Esophagus squamous epithelium (tissue), 5 donors: Measurements from ENCODE around the gene PEF1. TPM values are rescaled to one million over a fixed set of nuclear protein-coding genes. Genes with fewer than 3 reads are reported as not detected.
A peak's percentile ranks its signal among the peaks of the same experiment; 100 is the strongest.

Experiments
- DNase-seq: peaks from one replicate; lab custom pipeline; 2025; lab: John Stamatoyannopoulos, UW
- H3K27ac ChIP-seq, 4 donors: fragments of 200-600 bp; sonication (generic); one replicate each; pipeline ENCODE4 v1.5.1; 2016 to 2019; ENCODE audit warnings: mild to moderate bottlenecking in 1 of 4
- H3K27me3 ChIP-seq, 4 donors: fragments of 200-600 bp; sonication (generic); 1 replicate in 3 of 4; 2 replicates in 1 of 4; pipeline versions ENCODE4 v1.5.1 to v1.6.0; 2017 to 2021; ENCODE audit warnings: antibody characterized with exemption in 1 of 4
- H3K36me3 ChIP-seq, 3 donors: fragments of 200-600 bp; sonication (generic); one replicate each; pipeline ENCODE4 v1.5.1; 2016 to 2019
- H3K4me1 ChIP-seq, 3 donors: fragments of 200-600 bp; sonication (generic); one replicate each; pipeline ENCODE4 v1.5.1; 2017 to 2019
- H3K4me3 ChIP-seq, 4 donors: fragments of 200-600 bp; sonication (generic); 1 replicate in 3 of 4; 2 replicates in 1 of 4; pipeline ENCODE4 v1.5.1; 2016 to 2019; ENCODE audit warnings: mild to moderate bottlenecking in 2 of 4, moderate library complexity in 1 of 4
- H3K9me3 ChIP-seq, 3 donors: fragments of 200-600 bp; sonication (generic); one replicate each; pipeline ENCODE4 v1.5.1; 2016 to 2019
- POLR2A ChIP-seq, 4 donors: fragments of 450-650 bp; IDR thresholded peaks; one replicate each; pipeline ENCODE4 v1.6.1; 2017; ENCODE audit warnings: antibody characterized with exemption in 4 of 4, mild to moderate bottlenecking in 4 of 4, moderate library complexity in 3 of 4
- WGBS, 2 donors: methylation state at CpG; one replicate each; pipeline ENCODE4 v1.1.5; 2018; 5-methylcytosine and 5-hydroxymethylcytosine counted together
- intact Hi-C: fragments of 100-400 bp; cut with DNase I; formaldehyde crosslinking; loops from one replicate; pipeline ENCODE4 v1.15.0; 2022
- total RNA-seq, 4 donors: library from RNA; depleted of rRNA; stranded (reverse); fragments of >200 nt; gene quantifications; one replicate each; pipeline ENCODE4 v1.1.0, GENCODE V29; 2016
- TF ChIP-seq, protein P1 (sequence below), 6 experiments: fragments of 450-650 bp in 4 of 6; fragments of 200-600 bp in 2 of 6; sonication (generic) in 2 of 6; IDR thresholded peaks; one replicate each; pipeline ENCODE4 v1.5.1; 2016 to 2019; ENCODE audit warnings: antibody characterized with exemption in 6 of 6, mild to moderate bottlenecking in 4 of 6, moderate library complexity in 4 of 6
- donor health status: DM: yes; HTN: yes; CAD: no.

PEF1 gene
- total RNA-seq, 4 donors from 2014 or later = 59.1 to 69.8 (median 63.6) TPM

- H3K27ac ChIP-seq = no peak overlapping the region
- H3K4me1 ChIP-seq = peaks cover 0 to 12% (median 0%) of the 10 kb centered on the region in 3 donors
- DNase-seq = no peak
- no peak for TF ChIP-seq POLR2A (IDR thresholded peaks at IDR 0.05)
- TF ChIP-seq, protein P1, sequence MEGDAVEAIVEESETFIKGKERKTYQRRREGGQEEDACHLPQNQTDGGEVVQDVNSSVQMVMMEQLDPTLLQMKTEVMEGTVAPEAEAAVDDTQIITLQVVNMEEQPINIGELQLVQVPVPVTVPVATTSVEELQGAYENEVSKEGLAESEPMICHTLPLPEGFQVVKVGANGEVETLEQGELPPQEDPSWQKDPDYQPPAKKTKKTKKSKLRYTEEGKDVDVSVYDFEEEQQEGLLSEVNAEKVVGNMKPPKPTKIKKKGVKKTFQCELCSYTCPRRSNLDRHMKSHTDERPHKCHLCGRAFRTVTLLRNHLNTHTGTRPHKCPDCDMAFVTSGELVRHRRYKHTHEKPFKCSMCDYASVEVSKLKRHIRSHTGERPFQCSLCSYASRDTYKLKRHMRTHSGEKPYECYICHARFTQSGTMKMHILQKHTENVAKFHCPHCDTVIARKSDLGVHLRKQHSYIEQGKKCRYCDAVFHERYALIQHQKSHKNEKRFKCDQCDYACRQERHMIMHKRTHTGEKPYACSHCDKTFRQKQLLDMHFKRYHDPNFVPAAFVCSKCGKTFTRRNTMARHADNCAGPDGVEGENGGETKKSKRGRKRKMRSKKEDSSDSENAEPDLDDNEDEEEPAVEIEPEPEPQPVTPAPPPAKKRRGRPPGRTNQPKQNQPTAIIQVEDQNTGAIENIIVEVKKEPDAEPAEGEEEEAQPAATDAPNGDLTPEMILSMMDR (IDR thresholded peaks at IDR 0.05) = no peak
- H3K27me3 ChIP-seq = no peaks in the 10 kb centered on the region
- intact Hi-C loops = no loop called here
- H3K36me3 ChIP-seq = peaks cover 0 to 27% (median 0%) of the 10 kb centered on the region in 3 donors
- 60 to 83% methylated on average over 1 to 3 of the region's 6 CpGs for WGBS, 2 donors
- no peak overlapping the region for H3K4me3 ChIP-seq
- H3K9me3 ChIP-seq = no peaks in the 10 kb centered on the region
Measured at GRCh38 chr1:31677949-31678348, 33.3 kb upstream of the PEF1 start.

DNA sequence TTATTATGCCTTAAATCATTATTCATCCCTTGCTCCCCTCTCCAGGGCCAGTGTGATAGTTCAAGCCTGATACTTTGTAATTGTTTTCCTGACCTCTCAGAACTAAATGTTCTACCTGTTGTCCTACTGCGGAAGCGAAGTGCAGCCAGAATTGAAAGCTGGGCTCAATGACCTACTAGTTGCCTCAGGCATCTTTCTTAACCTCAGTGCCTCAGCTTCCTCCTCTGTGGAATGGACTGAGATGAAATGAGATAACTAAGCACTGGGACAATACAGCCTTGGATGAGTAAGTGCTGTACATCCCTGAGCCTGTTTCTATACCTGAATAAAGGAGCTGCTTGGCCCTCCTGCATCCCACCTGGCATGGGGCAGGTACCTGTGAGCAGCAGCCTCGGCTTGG lies 32.7 kb upstream of the PEF1 start:
- Histone ChIP-seq H3K4me1 (peaks cover 0 to 16% (median 0%) of the 10 kb centered on the region in 3 donors), H3K36me3 (peaks cover 0 to 21% (median 0%) of the 10 kb centered on the region in 3 donors), H3K27me3 (no peaks in the 10 kb centered on the region), H3K9me3 (no peaks in the 10 kb centered on the region), H3K4me3 (no peak overlapping the region), H3K27ac (no peak overlapping the region)
- TF ChIP-seq POLR2A (IDR thresholded peaks at IDR 0.05) = no peak
- TF ChIP-seq, protein P1 (IDR thresholded peaks at IDR 0.05) = no peak
- intact Hi-C loops = no loop called here
- DNase-seq = no peak
- 50 to 83% methylated on average over 1 to 2 of the region's 3 CpGs for WGBS, 2 donors

- no peaks in the 10 kb centered on the region for H3K27me3 ChIP-seq
- H3K36me3 ChIP-seq = peaks cover 0 to 17% (median 0%) of the 10 kb centered on the region in 3 donors
- no peak overlapping the region for H3K4me3 ChIP-seq
- no peaks in the 10 kb centered on the region for H3K9me3 ChIP-seq
- intact Hi-C loops = no loop called here
- no peak for TF ChIP-seq POLR2A (IDR thresholded peaks at IDR 0.05)
- TF ChIP-seq, protein P1 (IDR thresholded peaks at IDR 0.05) = no peak
- DNase-seq = no peak
- H3K27ac ChIP-seq = no peak overlapping the region
- 85 to 87% methylated on average over 12 to 14 of the region's 14 CpGs for WGBS, 2 donors
- peaks cover under 1 to 23% (median 4%) of the 10 kb centered on the region in 3 donors for H3K4me1 ChIP-seq
Measured at GRCh38 chr1:31675756-31676155, 31.1 kb upstream of the PEF1 start.

DNA sequence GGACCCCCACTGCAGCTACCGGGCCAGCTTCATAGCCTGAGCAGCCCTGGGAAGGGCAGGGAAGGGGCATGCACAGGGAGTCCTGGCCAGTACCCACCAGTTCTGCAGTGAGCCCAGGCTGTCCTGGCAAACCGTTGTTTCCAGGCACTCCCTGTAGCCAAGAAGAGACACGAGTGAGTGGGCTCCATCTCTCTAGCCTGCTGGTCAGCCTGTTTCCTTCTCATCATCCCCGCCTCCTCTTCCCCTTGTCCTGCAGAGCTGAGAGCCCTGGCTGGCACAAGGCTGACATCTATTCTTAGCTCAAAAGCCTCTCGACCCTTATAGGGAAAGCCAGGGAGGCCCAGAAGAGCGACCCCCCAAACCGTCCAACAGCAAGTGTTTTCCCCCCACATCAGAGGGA lies 30.5 kb upstream of the PEF1 start:
- Histone ChIP-seq H3K36me3 (peaks cover 0 to 11% (median 0%) of the 10 kb centered on the region in 3 donors), H3K4me1 (peaks cover 7 to 29% (median 10%) of the 10 kb centered on the region in 3 donors), H3K27me3 (no peaks in the 10 kb centered on the region), H3K27ac (no peak overlapping the region), H3K4me3 (no peak overlapping the region), H3K9me3 (no peaks in the 10 kb centered on the region)
- 66 to 81% methylated on average over 4 to 6 of the region's 7 CpGs for WGBS, 2 donors
- TF ChIP-seq, protein P1 (IDR thresholded peaks at IDR 0.05) = no peak
- no peak for TF ChIP-seq POLR2A (IDR thresholded peaks at IDR 0.05)
- intact Hi-C loops = no loop called here
- DNase-seq = no peak

DNA sequence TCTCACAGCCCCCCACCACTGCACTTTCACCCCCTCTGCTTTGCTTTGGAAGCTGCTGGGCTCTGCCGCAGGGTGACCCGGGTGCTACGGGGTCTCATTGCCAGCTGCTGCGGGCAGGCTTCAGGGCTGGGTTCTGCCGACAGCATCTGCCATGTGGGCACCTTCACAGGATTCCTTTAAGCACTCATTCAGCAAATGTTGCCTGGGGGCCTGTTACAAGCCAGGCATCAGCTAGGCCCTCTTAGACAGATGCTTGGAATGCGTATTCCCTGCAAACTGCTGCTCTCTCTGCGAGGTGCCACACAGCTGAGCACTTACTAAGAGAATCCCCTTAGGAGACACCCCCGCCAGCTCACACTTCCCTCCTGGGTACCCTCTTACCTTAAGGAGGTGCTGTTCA lies 29.9 kb upstream of the PEF1 start:
- H3K9me3 ChIP-seq = no peaks in the 10 kb centered on the region
- H3K4me3 ChIP-seq = no peak overlapping the region
- TF ChIP-seq, protein P1 (IDR thresholded peaks at IDR 0.05) = no peak
- no peak for TF ChIP-seq POLR2A (IDR thresholded peaks at IDR 0.05)
- DNase-seq = no peak
- peak overlapping the region in 1 of 4 donors; percentile 10 for H3K27ac ChIP-seq
- H3K27me3 ChIP-seq = no peaks in the 10 kb centered on the region
- peaks cover 12 to 34% (median 15%) of the 10 kb centered on the region in 3 donors for H3K4me1 ChIP-seq
- 67% methylated on average over 2 of the region's 8 CpGs; no CpG with 5 or more reads in 1 of the 2 donors for whole genome bisulfite sequencing, 2 donors
- peaks cover 0 to 6% (median 0%) of the 10 kb centered on the region in 3 donors for H3K36me3 ChIP-seq
- intact Hi-C loops = no loop called here
